Activated CD8-positive, alpha-beta memory T cell treated with anti-CD3 and anti-CD28 coated beads for 24 hours (primary cell): ENCODE results near the gene EMSY.

Experiments
- DNase-seq: peaks from one replicate; pipeline ENCODE4 v3.0.0-alpha.2; 2020

EMSY gene

DNA sequence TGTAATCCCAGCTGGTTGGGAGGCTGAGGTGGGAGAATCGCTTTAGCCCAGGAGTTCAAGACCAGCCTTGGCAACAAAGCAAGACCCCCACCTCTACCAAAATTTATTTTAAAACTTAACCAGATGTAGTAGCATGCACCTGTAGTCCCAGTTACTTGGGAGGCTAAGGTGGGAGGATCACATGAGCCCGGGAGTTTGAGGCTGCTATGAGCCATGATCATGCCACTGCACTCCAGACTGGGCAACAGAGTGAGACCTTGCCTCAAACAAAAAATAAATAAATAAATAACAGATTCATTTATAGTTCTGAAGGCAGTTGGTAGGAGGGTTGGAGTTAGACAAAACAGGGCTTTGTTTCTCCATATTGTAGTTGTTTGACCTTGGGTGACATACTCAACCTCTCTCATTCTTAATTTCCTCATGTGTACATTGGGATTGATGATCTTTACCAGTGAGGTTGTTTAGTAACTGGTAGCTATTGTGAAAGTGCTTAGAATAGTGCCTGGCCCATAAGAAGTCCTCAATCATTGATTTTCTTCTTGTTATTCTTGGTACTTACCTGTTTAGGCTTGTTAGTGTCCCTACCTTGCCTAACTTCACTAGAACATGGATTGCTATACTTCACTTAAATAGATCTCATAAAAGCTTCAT lies 79.1 kb downstream of the EMSY start:
- DNase-seq = no peak

DNA sequence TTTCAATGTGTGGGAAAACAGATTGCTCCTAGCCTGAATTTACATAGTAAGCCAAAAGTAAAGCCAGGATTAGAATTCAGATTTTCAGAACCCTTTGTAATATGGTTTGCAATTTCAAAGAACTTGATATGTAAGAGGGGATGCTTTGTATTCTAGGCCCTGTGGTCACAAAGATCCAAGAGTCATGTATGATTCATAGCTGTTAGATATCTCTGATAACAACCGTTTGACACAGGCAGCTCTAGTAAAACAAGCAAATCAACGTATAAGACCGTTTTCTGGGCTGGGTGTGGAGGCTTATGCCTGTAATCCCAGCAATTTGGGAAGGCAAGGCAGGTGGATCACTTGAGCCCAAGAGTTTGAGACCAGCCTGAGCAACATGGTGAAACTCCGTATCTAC lies 79.6 kb downstream of the EMSY start:
- no peak for DNase-seq

- no peak for DNase-seq
These were observed 80.1 kb downstream of the EMSY start for GRCh38 chr11:76524919-76525318.

DNA sequence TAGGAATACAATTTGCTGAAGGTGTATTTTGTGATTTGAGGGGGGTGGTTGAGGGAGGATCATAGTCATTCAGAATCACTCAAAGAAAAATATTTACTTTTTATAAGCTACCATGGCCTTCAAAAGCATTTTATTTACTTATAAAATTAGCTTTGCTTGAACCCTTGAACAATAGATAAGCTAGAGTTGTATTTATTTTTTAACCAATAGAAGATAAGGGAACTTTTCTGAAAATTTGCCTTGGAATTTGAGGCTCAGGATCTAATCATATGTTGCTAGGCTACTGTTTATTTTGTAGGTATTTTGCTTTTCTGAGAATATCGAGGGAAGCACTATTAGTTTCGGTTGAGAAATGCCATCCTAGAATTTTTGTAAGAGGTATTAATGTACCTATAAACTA lies 82.1 kb downstream of the EMSY start:
- no peak for DNase-seq

- DNase-seq = no peak
These were observed 97.6 kb downstream of the EMSY start for GRCh38 chr11:76542436-76542835.

DNA sequence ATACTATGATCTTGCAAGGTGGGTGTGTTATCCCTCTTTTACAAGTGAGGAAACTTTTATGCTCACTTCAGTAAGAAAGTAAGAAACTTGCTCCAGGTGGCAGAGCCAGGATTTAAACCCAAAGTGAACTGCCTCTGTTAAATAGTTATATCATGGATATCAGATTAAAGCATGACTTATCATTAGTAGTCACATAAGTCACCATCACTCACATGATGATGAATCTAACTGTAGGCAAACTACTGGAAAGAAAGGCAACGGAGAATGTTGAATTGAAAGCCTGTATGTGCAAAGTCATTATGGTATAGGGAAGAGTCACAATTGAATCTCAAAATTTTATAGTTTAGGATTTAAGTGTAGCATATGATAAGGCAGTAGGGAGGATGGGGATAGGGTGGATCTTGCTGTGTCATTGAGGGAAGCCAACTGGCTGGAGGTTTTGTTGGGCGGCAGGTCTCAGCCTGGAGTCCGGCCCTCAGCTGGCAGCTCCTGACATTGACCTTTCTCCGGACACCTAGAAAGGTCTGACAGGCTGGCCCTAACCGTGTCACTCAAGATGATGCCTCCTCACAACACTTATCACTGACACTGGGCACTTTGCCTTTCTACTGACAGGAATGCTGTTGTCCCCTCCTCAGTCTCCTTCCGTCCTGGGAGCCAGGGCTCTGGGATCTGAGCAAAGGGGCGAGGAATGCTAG lies 98.3 kb downstream of the EMSY start:
- DNase-seq = no peak

- DNase-seq = no peak
These were observed 106.0 kb downstream of the EMSY start for GRCh38 chr11:76550781-76551180.

DNA sequence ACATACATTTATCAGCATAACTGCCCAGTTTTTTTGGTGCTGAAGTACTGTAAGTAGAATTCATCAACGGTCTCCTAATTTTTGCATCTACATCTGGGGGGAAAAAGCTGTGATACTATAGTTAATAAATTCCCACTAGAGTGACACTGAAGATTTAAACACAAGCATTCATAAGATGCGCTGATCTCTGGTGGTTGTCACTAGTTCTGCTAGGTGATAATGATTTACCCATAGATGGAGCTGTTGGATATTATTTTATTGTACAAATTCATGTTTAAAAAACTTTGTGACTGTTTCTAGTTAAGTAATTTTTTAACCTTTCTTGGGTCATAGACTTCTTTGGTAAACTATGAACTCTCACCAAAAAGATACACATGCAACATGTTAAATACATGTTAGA lies 106.6 kb downstream of the EMSY start:
- DNase-seq = no peak

DNA sequence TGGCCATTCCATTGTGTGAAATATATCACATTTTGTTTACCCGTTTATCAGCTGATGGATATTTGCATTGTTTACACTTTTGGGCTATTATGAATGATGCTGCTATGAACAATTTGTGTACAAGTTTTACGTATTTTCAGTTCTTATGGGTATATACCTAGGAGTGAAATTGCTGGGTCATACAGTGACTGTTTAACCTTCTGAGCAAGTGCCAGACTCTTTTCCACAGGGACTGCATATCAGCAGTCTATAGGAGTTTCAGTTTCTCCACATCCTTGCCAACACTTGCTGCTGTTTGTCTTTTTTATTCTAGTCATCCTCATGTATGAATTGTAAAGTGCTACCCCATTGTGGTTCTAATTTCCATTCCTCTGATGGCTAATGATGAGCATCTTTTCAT lies 108.2 kb downstream of the EMSY start:
- DNase-seq = no peak

- DNase-seq = no peak
These were observed 109.0 kb downstream of the EMSY start for GRCh38 chr11:76553554-76554476.

GRCh38 chr11:76554767-76555166 lies 109.9 kb downstream of the EMSY start:
- no peak for DNase-seq

- DNase-seq = no peak
These were observed 112.6 kb downstream of the EMSY start for GRCh38 chr11:76557466-76557865.

GRCh38 chr11:76558473-76558872 lies 113.7 kb downstream of the EMSY start:
- no peak for DNase-seq

DNA sequence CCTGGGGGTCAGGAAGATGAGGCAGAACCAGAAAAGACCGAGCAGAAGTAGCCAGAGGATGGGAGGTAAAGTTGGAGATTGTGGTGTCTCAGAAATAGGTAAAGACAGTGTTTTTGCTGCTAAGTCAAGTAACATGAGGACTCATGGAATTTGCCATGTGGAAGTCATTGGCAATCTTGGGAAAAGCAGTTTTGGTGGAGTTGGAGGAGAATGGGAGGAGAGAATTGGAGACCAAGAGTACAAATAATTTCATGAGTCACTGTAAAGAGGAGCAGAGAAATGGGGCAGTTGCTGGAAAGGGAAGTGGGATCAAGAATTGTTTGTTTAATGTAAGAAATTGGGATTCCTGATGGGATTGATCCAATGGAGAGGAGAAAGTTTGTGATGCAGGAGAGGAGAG lies 114.1 kb downstream of the EMSY start:
- DNase-seq = no peak

DNA sequence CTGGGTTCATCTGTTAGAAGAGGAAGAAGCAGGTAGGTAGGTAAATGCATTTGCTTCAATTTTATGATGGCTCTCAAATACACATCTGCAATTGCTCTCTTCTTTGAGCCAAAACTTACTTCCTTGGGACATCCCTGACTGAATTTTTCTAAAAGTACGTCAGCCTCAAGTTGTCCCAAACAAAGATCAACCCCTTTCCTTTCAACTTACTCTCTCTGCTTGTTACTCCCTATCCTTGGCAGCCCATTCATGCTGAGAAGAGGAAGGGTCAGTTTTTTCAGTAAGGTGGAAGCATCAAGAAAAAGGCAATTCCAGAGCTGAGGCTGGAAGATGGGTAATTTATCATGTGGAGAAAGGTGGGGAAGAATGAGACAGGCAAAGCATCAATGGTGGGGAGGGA lies 114.5 kb downstream of the EMSY start:
- no peak for DNase-seq

DNA sequence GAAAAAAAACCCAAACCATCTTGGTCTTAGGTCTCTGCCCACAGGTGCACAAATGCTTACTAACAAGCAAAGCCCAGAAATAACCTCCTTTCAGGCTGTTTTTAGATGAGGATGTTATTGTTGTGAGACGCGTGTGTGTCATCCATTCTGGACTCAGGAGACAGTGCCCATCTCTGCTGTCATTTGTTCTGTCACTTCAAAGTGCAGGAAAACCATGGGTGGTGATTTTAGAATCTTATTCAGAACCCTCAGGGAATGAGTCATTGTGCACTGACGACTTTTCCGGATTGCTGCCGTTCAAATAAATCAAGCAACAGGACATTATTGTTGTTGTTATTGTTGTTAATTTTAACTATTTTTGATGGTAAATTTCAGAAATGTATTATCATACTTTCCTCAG lies 115.4 kb downstream of the EMSY start:
- DNase-seq = no peak

- DNase-seq = no peak
These were observed 116.4 kb downstream of the EMSY start for GRCh38 chr11:76561245-76561644.

DNA sequence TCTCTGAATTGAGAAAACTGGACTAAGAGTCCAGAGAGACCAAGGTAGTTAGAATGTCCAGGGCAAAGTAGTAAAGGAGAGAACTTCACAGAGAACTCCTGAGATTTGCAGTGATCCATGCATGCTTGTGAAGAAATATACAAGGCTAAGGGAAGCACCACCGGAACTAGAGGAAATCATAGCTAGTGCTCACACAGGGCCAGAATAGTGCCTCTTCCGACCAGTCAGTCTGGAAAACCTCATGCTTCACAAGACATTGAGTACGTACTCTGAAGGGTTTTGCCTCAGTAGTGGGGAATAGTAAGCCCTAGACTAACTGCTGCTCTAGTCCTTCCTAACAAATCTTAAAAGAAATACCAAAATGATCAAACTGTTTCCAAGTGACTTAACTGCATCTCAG lies 117.7 kb downstream of the EMSY start:
- DNase-seq = no peak

DNA sequence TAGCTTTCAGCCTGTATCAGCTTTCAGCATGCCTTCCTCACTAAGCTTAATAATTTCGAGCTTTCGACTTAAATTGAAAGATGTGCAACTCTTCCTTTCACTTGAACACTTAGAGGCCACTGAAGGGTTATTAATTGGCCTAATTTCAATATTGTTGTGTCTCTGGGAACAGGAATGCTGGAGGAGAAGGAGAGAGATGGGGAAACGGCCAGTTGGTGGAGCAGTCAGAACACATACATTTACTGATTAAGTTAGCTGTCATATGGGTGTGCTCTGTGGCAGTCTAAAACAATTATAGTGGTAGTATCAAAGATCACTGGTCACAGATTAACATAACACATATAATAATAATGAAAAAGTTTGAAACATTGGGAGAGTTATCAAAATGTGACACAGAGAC lies 119.5 kb downstream of the EMSY start:
- DNase-seq = no peak

- DNase-seq = no peak
These were observed 122.0 kb downstream of the EMSY start for GRCh38 chr11:76566811-76567210.

DNA sequence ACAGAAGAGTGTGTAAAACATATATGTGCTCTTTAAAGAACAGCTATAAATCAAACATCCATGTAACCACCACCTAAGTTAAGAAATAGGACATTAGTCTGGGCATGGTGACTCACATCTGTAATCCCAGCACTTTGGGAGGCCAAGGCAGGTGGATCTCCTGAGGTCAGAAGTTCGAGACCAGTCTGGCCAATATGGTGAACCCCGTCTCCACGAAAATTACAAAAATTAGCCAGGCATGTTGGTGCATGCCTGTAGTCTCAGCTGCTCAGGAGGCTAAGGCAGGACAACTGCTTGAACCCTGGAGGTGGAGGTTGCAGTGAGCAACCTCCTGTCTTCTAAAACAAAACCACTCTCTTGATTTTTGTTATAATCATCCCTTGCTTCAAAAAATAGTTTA lies 122.4 kb downstream of the EMSY start:
- DNase-seq = no peak

- no peak for DNase-seq
These were observed 123.3 kb downstream of the EMSY start for GRCh38 chr11:76568139-76568538.

GRCh38 chr11:76568621-76569020 lies 123.8 kb downstream of the EMSY start:
- no peak for DNase-seq
